Heart right ventricle (tissue), 16 donors: Measurements from ENCODE around the gene CTNNB1. TPM values are rescaled to one million over a fixed set of nuclear protein-coding genes. Genes with fewer than 3 reads are reported as not detected.
"Not testable (repeated sequence)": the region's sequence is repeated elsewhere in the genome, so short reads cannot be mapped to it uniquely, and the experiment has no call there.

Experiments used
- ATAC-seq, 8 donors: fragments of 200-7000 bp; cut with Tn5 transposase; one replicate each; pipeline ENCODE4 v1.9.1; 2020; ENCODE audit warnings: mild to moderate bottlenecking in 8 of 8, moderate library complexity in 8 of 8, moderate number of reproducible peaks in 1 of 8
- DNase-seq, 2 donors: peaks; one replicate each; pipeline ENCODE4 v3.0.0-alpha.2; 2020
- H3K27ac ChIP-seq, 10 donors: fragments of 200-600 bp; sonication (generic) in 2 of 10; one replicate each; pipeline versions ENCODE4 v1.5.0 to v1.8.0; 2020 to 2022; ENCODE audit warnings: mild to moderate bottlenecking in 3 of 10
- H3K27me3 ChIP-seq, 7 donors: fragments of 200-600 bp; one replicate each; pipeline ENCODE4 v1.8.0; 2021 to 2022; ENCODE audit warnings: mild to moderate bottlenecking in 2 of 7
- H3K36me3 ChIP-seq, 9 donors: fragments of 200-600 bp; sonication (generic) in 1 of 9; one replicate each; pipeline versions ENCODE4 v1.5.0 to v1.8.0; 2020 to 2022; ENCODE audit warnings: mild to moderate bottlenecking in 2 of 9
- H3K4me1 ChIP-seq, 9 donors: fragments of 200-600 bp; sonication (generic) in 1 of 9; one replicate each; pipeline versions ENCODE4 v1.5.0 to v1.8.0; 2020 to 2022; ENCODE audit warnings: mild to moderate bottlenecking in 4 of 9
- H3K4me3 ChIP-seq, 10 donors: fragments of 200-600 bp; sonication (generic) in 2 of 10; one replicate each; pipeline versions ENCODE4 v1.5.0 to v1.8.0; 2020 to 2022; ENCODE audit warnings: mild to moderate bottlenecking in 7 of 10, moderate library complexity in 2 of 10
- H3K9me3 ChIP-seq, 11 donors: fragments of 200-600 bp in 10 of 11; sonication (generic) in 2 of 11; one replicate each; pipeline versions ENCODE4 v1.5.0 to v1.8.0; 2013 to 2022; ENCODE audit warnings: mild to moderate bottlenecking in 2 of 11, control low read depth in 1 of 11, moderate library complexity in 1 of 11
- CTCF ChIP-seq, 9 donors: fragments of 200-600 bp; sonication (generic) in 2 of 9; IDR thresholded peaks; one replicate each; pipeline versions ENCODE4 v1.5.0 to v1.8.0; 2021 to 2022; ENCODE audit warnings: antibody characterized with exemption in 9 of 9, mild to moderate bottlenecking in 5 of 9, moderate library complexity in 1 of 9
- WGBS, 2 donors: extraction: QIAGEN DNeasy Blood & Tissue Kit; methylation state at CpG; one replicate each; pipeline ENCODE4 v1.1.7; 2013; ENCODE audit warnings: inconsistent platforms in 1 of 2; 5-methylcytosine and 5-hydroxymethylcytosine counted together
- intact Hi-C, 10 donors: fragments of 100-400 bp; cut with DNase I; formaldehyde crosslinking; loops; one replicate each; pipeline versions ENCODE4 v1.11.1 to v1.14.2; 2022
- polyA plus RNA-seq, 2 donors: library from polyadenylated mRNA; stranded (reverse); fragments of 200-250 nt; gene quantifications; one replicate each; pipeline ENCODE4 v1.2.3, GENCODE V29; 2013
- total RNA-seq, 10 donors: library from RNA; stranded (reverse); fragmentation: NEBNext Ultra II Directional in 3 of 10; extraction: Animal tissue kit (Norgen Biotek cat#: 25700) in 3 of 10; gene quantifications; one replicate each; pipeline versions ENCODE4 v1.2.1 to v1.2.4, GENCODE V29; 2021 to 2023
- donor health status: Arrhythmogenic right ventricular cardiomyopathy.
- donor health status: ischemic (EF 13 %, LVEDD 7.1; RV severe dilation, severe dysfunction).
- donor health status: healthy with polysubstance abuse.
- donor health status: DM: no; HTN: yes; CAD: no.
- donor health status: DM: no; HTN: no; CAD: no.
- donor health status: ischemic (EF 25% LVEDD 6.9; RV normal size, moderate dysfunction).
- donor health status: ischemic (EF 25% LVEDD 5.7; RV mildly dilated, moderate dysfunction).
- donor health status: healthy.
- donor health status: DM: yes; HTN: yes; CAD: no.
- donor health status: Ischemic cardiomyopathy.
- donor health status: ischemic (EF 35%, LVEDD 5.7; RV mildly dilated, moderate dysfunction).
- donor health status: nonischemic (EF 11% LVEDD 7.7; RV severe dilation, severe dysfunction).
- donor health status: DM: yes; HTN: yes; CAD: no.
- donor health status: PGD.
- donor health status: ischemic (EF 29% LVEDD 5.4; RV normal size, mild dysfunction).
- donor health status: nonischemic (EF 23%, LVEDD 6.1; RV moderate dilation, normal function).

Gene CTNNB1
- total and polyA plus RNA-seq, 12 donors: 33.2 to 218 (median 172) TPM

GRCh38 chr3:41272667-41273066 is 73.4 kb downstream of the CTNNB1 start:
- no peak for TF ChIP-seq CTCF (IDR thresholded peaks at IDR 0.05)
- ATAC-seq: no peak
- Histone ChIP-seq H3K27me3 (no peaks in the 10 kb centered on the region), H3K4me1 (no peaks in the 10 kb centered on the region), H3K9me3 (peaks cover 0 to 17% (median 0%) of the 10 kb centered on the region in 11 donors), H3K27ac (no peak overlapping the region), H3K4me3 (no peak overlapping the region), H3K36me3 (no peaks in the 10 kb centered on the region)
- WGBS, 2 donors: 91 to 94% methylated on average over 1 of the region's 1 CpG
- no peak for DNase-seq
- intact Hi-C loops: no loop called here

GRCh38 chr3:41274944-41275668 is 75.8 kb downstream of the CTNNB1 start:
- Histone ChIP-seq H3K27ac (no peak overlapping the region), H3K4me3 (no peak overlapping the region), H3K36me3 (no peaks in the 10 kb centered on the region), H3K27me3 (no peaks in the 10 kb centered on the region), H3K9me3 (peaks cover 0 to 17% (median 0%) of the 10 kb centered on the region in 11 donors), H3K4me1 (no peaks in the 10 kb centered on the region)
- no peak for TF ChIP-seq CTCF (IDR thresholded peaks at IDR 0.05)
- ATAC-seq (no peak), DNase-seq (no peak)
- intact Hi-C loops: no loop called here

GRCh38 chr3:41276191-41276590 is 76.9 kb downstream of the CTNNB1 start:
- intact Hi-C loops: no loop called here
- H3K4me3 ChIP-seq: no peak overlapping the region
- H3K36me3 ChIP-seq: no peaks in the 10 kb centered on the region
- ATAC-seq: no peak
- no peak for TF ChIP-seq CTCF (IDR thresholded peaks at IDR 0.05)
- H3K4me1 ChIP-seq: no peaks in the 10 kb centered on the region
- H3K9me3 ChIP-seq: peaks cover 0 to 17% (median 0%) of the 10 kb centered on the region in 11 donors
- no peak overlapping the region for H3K27ac ChIP-seq
- H3K27me3 ChIP-seq: no peaks in the 10 kb centered on the region
- WGBS, 2 donors: 78 to 81% methylated on average over 4 of the region's 4 CpGs
- DNase-seq: no peak

- Histone ChIP-seq H3K4me3 (no peak overlapping the region), H3K36me3 (no peaks in the 10 kb centered on the region), H3K27me3 (no peaks in the 10 kb centered on the region), H3K4me1 (no peaks in the 10 kb centered on the region), H3K9me3 (peaks cover 0 to 13% (median 0%) of the 10 kb centered on the region in 11 donors), H3K27ac (no peak overlapping the region)
- 67 to 73% methylated on average over 16 of the region's 16 CpGs for WGBS, 2 donors
- no peak for ATAC-seq
- intact Hi-C loops: no loop called here
- TF ChIP-seq CTCF (IDR thresholded peaks at IDR 0.05): no peak
- no peak for DNase-seq
Measured at GRCh38 chr3:41277790-41278465, 78.6 kb downstream of the CTNNB1 start.

- peaks cover 0 to 18% (median 0%) of the 10 kb centered on the region in 11 donors for H3K9me3 ChIP-seq
- DNase-seq, intact Hi-C loops, H3K4me3 ChIP-seq, ATAC-seq, H3K27me3 ChIP-seq, H3K36me3 ChIP-seq, H3K4me1 ChIP-seq, H3K27ac ChIP-seq: not testable (repeated sequence)
- WGBS, 2 donors: 89 to 91% methylated on average over 3 of the region's 3 CpGs
Measured at GRCh38 chr3:41284934-41285333, 85.6 kb downstream of the CTNNB1 start.
